ENCODE measurements around the gene PDE6G. TPM values are rescaled to one million over a fixed set of nuclear protein-coding genes. Genes with fewer than 3 reads are reported as not detected.

PDE6G gene
- total and polyA plus RNA-seq, 2 experiments from 2014 or later: 5.5 to 9.0 TPM

GRCh38 chr17:81647640-81648012, 8.7 kb downstream of the PDE6G start:
- Histone ChIP-seq H3K4me1 (ENCODE audit: insufficient read depth) (peaks cover 13% of the 10 kb centered on the region), H3K79me2 (replicated peaks; ENCODE audit: insufficient read depth) (no peaks in the 10 kb centered on the region), H2AFZ (peak overlapping the region; percentile 90), H3K36me3 (ENCODE audit: insufficient read depth) (no peaks in the 10 kb centered on the region), H3K9me2 (ENCODE audit: insufficient read depth) (no peaks in the 10 kb centered on the region), H4K20me1 (replicated peaks; ENCODE audit: insufficient read depth) (no peaks in the 10 kb centered on the region), H3K27ac (ENCODE audit: low read depth) (no peak overlapping the region), H3K27me3 (ENCODE audit: insufficient read depth) (peaks cover 34% of the 10 kb centered on the region), H3K4me2 (peak overlapping the region; percentile 84), H3F3A (replicated peaks; ENCODE audit: low read depth) (peaks cover 13% of the 10 kb centered on the region; the same call in 1 of the 2 replicates), H3K4me3 (peak overlapping the region; percentile 58)
- TF ChIP-seq EZH2 (IDR thresholded peaks at IDR 0.05; ENCODE audit: low read depth, unreplicated experiment): peak; percentile 56
- no peak for TF ChIP-seq POLR2AphosphoS5 (IDR thresholded peaks at IDR 0.05; ENCODE audit: low read depth)
- Mint-ChIP-seq H3K36me3 (ENCODE audit: low read depth) (no peaks in the 10 kb centered on the region), H3K4me1 (peaks cover 6% of the 10 kb centered on the region), H3K27me3 (ENCODE audit: insufficient read depth, low read depth, poor library complexity) (peaks cover 37% of the 10 kb centered on the region), H3K27ac (no peak overlapping the region), H3K4me3 (peak overlapping the region; percentile 56), H3K9me3 (peaks cover 9% of the 10 kb centered on the region; the same call in 1 of the 3 replicates)
- ATAC-seq: peak; percentile 8
- DNase-seq (ENCODE audit: low spot score): no peak

GRCh38 chr17:81646869-81647600, 9.3 kb downstream of the PDE6G start:
- H3K27ac ChIP-seq (ENCODE audit: low read depth): no peak overlapping the region
- Mint-ChIP-seq H3K27ac (no peak overlapping the region), H3K27me3 (ENCODE audit: insufficient read depth, low read depth, poor library complexity) (peaks cover 37% of the 10 kb centered on the region), H3K36me3 (ENCODE audit: low read depth) (no peaks in the 10 kb centered on the region), H3K9me3 (peaks cover 9% of the 10 kb centered on the region; the same call in 1 of the 3 replicates), H3K4me3 (peak overlapping the region; percentile 56), H3K4me1 (peaks cover 6% of the 10 kb centered on the region)
- peaks cover 11% of the 10 kb centered on the region for H3K4me1 ChIP-seq (ENCODE audit: insufficient read depth)
- no peaks in the 10 kb centered on the region for H3K36me3 ChIP-seq (ENCODE audit: insufficient read depth)
- H3F3A ChIP-seq (replicated peaks; ENCODE audit: low read depth): peaks cover 13% of the 10 kb centered on the region; the same call in 1 of the 2 replicates
- H3K4me2 ChIP-seq: peak overlapping the region; percentile 84
- H3K9me2 ChIP-seq (ENCODE audit: insufficient read depth): no peaks in the 10 kb centered on the region
- no peak for DNase-seq (ENCODE audit: low spot score)
- H3K79me2 ChIP-seq (replicated peaks; ENCODE audit: insufficient read depth): no peaks in the 10 kb centered on the region
- H3K4me3 ChIP-seq: peak overlapping the region; percentile 58
- H4K20me1 ChIP-seq (replicated peaks; ENCODE audit: insufficient read depth): no peaks in the 10 kb centered on the region
- peak; percentile 24 for ATAC-seq
- H2AFZ ChIP-seq: peak overlapping the region; percentile 90
- H3K27me3 ChIP-seq (ENCODE audit: insufficient read depth): peaks cover 34% of the 10 kb centered on the region
- no peak for TF ChIP-seq JUNB (IDR thresholded peaks at IDR 0.05; ENCODE audit: unreplicated experiment)
- no peak for TF ChIP-seq ZNF114 (CRISPR knock-in tag; IDR thresholded peaks at IDR 0.05)
- TF ChIP-seq EZH2phosphoT487 (IDR thresholded peaks at IDR 0.05; ENCODE audit: unreplicated experiment): no peak
- TF ChIP-seq ZNF331 (CRISPR knock-in tag; IDR thresholded peaks at IDR 0.05; ENCODE audit: low read depth): no peak
- no peak for TF ChIP-seq POLR2AphosphoS5 (IDR thresholded peaks at IDR 0.05; ENCODE audit: low read depth)
- no peak for TF ChIP-seq CTCF (conservative IDR thresholded peaks at IDR 0.05; ENCODE audit: low read depth in 2 of 2)
- TF ChIP-seq CREB1 (CRISPR knock-in tag; IDR thresholded peaks at IDR 0.05; ENCODE audit: low read depth): no peak
- TF ChIP-seq ZNF462 (CRISPR knock-in tag; IDR thresholded peaks at IDR 0.05): no peak
- TF ChIP-seq STAT1 (IDR thresholded peaks at IDR 0.05; ENCODE audit: unreplicated experiment): no peak

Data from GM23338 (cell line).